HepG2 (cell line): Measurements from ENCODE around the gene GCDH. TPM values are rescaled to one million over a fixed set of nuclear protein-coding genes. Genes with fewer than 3 reads are reported as not detected.

Source experiments
- AGO2 ChIP-seq: fragments of 200-400 bp; formaldehyde crosslinking; optimal IDR thresholded peaks from 2 replicates; pipeline ENCODE3; 2017; ENCODE audit warnings: mild to moderate bottlenecking, low read depth, low read length, moderate library complexity
- AHR ChIP-seq: IDR thresholded peaks from 2 replicates; pipeline ENCODE4 v1.6.1; 2018; ENCODE audit warnings: missing genetic modification reagents, missing compliant biosample characterization
- ATAD3A ChIP-seq: sonication (generic); formaldehyde crosslinking; IDR thresholded peaks from 2 replicates; pipeline ENCODE4 v1.4.0; 2020; ENCODE audit warnings: missing genetic modification reagents
- CREM ChIP-seq, 2 experiments: sonication (generic) in 1 of 2; formaldehyde crosslinking in 1 of 2; IDR thresholded peaks; 2 replicates each; pipeline versions ENCODE4 v1.4.0 to v1.6.1; 2016 to 2020; ENCODE audit warnings: antibody characterized with exemption in 1 of 2, mild to moderate bottlenecking in 1 of 2, missing genetic modification reagents in 1 of 2
- ELF4 ChIP-seq: sonication (generic); formaldehyde crosslinking; IDR thresholded peaks from 2 replicates; pipeline ENCODE4 v1.5.0; 2020; ENCODE audit warnings: missing genetic modification reagents, mild to moderate bottlenecking, moderate library complexity, borderline replicate concordance
- HIVEP1 ChIP-seq: sonication (generic); formaldehyde crosslinking; IDR thresholded peaks from 2 replicates; pipeline ENCODE4 v1.4.0; 2020; ENCODE audit warnings: mild to moderate bottlenecking, missing genetic modification reagents
- KAT8 ChIP-seq: IDR thresholded peaks from 2 replicates; pipeline ENCODE4 v1.6.1; 2016; ENCODE audit warnings: missing genetic modification reagents, missing compliant biosample characterization
- KDM2A ChIP-seq: sonication (generic); formaldehyde crosslinking; IDR thresholded peaks from 2 replicates; pipeline ENCODE4 v1.4.0; 2020; ENCODE audit warnings: low read depth, missing genetic modification reagents, borderline replicate concordance
- POLR2A ChIP-seq, 2 experiments: IDR thresholded peaks; 2 replicates each; pipeline ENCODE4 v1.6.1; 2011; ENCODE audit warnings: low read depth in 2 of 2, low read length in 2 of 2, mild to moderate bottlenecking in 1 of 2, moderate library complexity in 1 of 2; ENCODE audit not compliant: insufficient read depth in 1 of 2
- RFX3 ChIP-seq: IDR thresholded peaks from 2 replicates; pipeline ENCODE4 v1.6.1; 2016; ENCODE audit warnings: missing biosample characterization, missing genetic modification reagents
- RFXANK ChIP-seq: IDR thresholded peaks from 2 replicates; pipeline ENCODE4 v1.6.1; 2016
- SP4 ChIP-seq: sonication (generic); formaldehyde crosslinking; IDR thresholded peaks from 2 replicates; pipeline ENCODE4 v1.8.1; 2023; ENCODE audit warnings: mild to moderate bottlenecking, missing genetic modification reagents
- ZBTB7A ChIP-seq: sonication (generic); formaldehyde crosslinking; IDR thresholded peaks from 2 replicates; pipeline ENCODE4 v1.8.0; 2022; ENCODE audit warnings: mild to moderate bottlenecking, missing genetic modification reagents
- ZNF138 ChIP-seq: sonication (generic); formaldehyde crosslinking; IDR thresholded peaks from 2 replicates; pipeline ENCODE4 v1.5.0; 2020; ENCODE audit warnings: mild to moderate bottlenecking, low read depth, missing genetic modification reagents
- ZNF317 ChIP-seq: sonication (generic); formaldehyde crosslinking; IDR thresholded peaks from 2 replicates; pipeline ENCODE4 v1.5.0; 2020; ENCODE audit warnings: mild to moderate bottlenecking, missing genetic modification reagents
- ZNF543 ChIP-seq: sonication (generic); formaldehyde crosslinking; IDR thresholded peaks from 2 replicates; pipeline ENCODE4 v1.4.0; 2020; ENCODE audit warnings: mild to moderate bottlenecking, missing genetic modification reagents
- ZNF556 ChIP-seq: sonication (generic); formaldehyde crosslinking; IDR thresholded peaks from 2 replicates; pipeline ENCODE4 v1.4.0; 2020; ENCODE audit warnings: mild to moderate bottlenecking, missing genetic modification reagents, borderline replicate concordance
- ZNF614 ChIP-seq: IDR thresholded peaks from 2 replicates; pipeline ENCODE4 v1.6.1; 2018; ENCODE audit warnings: missing biosample characterization, missing genetic modification reagents, inconsistent platforms, borderline replicate concordance
- ZNF674 ChIP-seq: sonication (generic); formaldehyde crosslinking; IDR thresholded peaks from 2 replicates; pipeline ENCODE4 v1.5.0; 2020; ENCODE audit warnings: low read depth, mild to moderate bottlenecking, missing genetic modification reagents
- ZNF768 ChIP-seq: sonication (generic); formaldehyde crosslinking; IDR thresholded peaks from 2 replicates; pipeline ENCODE4 v1.4.0; 2020; ENCODE audit warnings: missing genetic modification reagents
- ZNF781 ChIP-seq: sonication (generic); formaldehyde crosslinking; IDR thresholded peaks from 2 replicates; pipeline ENCODE4 v1.5.1; 2020; ENCODE audit warnings: borderline replicate concordance, mild to moderate bottlenecking, missing genetic modification reagents; ENCODE audit errors: not compliant biosample characterization
- ZNF792 ChIP-seq: IDR thresholded peaks from 2 replicates; pipeline ENCODE4 v1.6.1; 2016
- ZNF816 ChIP-seq: sonication (generic); formaldehyde crosslinking; IDR thresholded peaks from 2 replicates; pipeline ENCODE4 v1.8.0; 2022; ENCODE audit warnings: missing genetic modification reagents, mild to moderate bottlenecking, borderline replicate concordance
- ZSCAN21 ChIP-seq: sonication (generic); formaldehyde crosslinking; IDR thresholded peaks from 2 replicates; pipeline ENCODE4 v1.8.0; 2022; ENCODE audit warnings: mild to moderate bottlenecking, missing genetic modification reagents, moderate library complexity, borderline replicate concordance
- polyA plus RNA-seq, 8 experiments: library from polyadenylated mRNA; depleted of rRNA in 3 of 8; stranded (reverse) in 7 of 8; unstranded in 1 of 8; fragments of >200 nt; fragmentation: Illumina TruSeq in 4 of 8; extraction: Trizol in 4 of 8; gene quantifications; 2 replicates each; pipeline versions ENCODE4 v1.2.1 to v1.2.3, GENCODE V29; 2011 to 2016; ENCODE audit warnings: low read depth in 4 of 8, missing spikeins in 1 of 8, mixed read lengths in 1 of 8; ENCODE audit not compliant: insufficient read depth in 1 of 8
- total RNA-seq, 5 experiments: library from RNA; depleted of rRNA; stranded (reverse); fragments of >200 nt; fragmentation: Illumina TruSeq; extraction: Trizol; gene quantifications; 2 replicates each; pipeline ENCODE4 v1.2.3, GENCODE V29; 2016; ENCODE audit warnings: low read depth in 1 of 5
- TF ChIP-seq, protein P1 (sequence below), 2 experiments: sonication (generic) in 1 of 2; formaldehyde crosslinking in 1 of 2; IDR thresholded peaks; 2 replicates each; pipeline versions ENCODE4 v1.5.1 to v1.6.1; 2011 to 2020; ENCODE audit warnings: borderline replicate concordance in 1 of 2, low read depth in 1 of 2, low read length in 1 of 2, mild to moderate bottlenecking in 1 of 2, missing genetic modification reagents in 1 of 2, moderate library complexity in 1 of 2
- TF ChIP-seq, protein P2 (sequence below): sonication (generic); formaldehyde crosslinking; IDR thresholded peaks from 2 replicates; pipeline ENCODE4 v1.4.0; 2020; ENCODE audit warnings: missing genetic modification reagents, borderline replicate concordance

GCDH gene
- total and polyA plus RNA-seq, 2 of the 13 experiments (the other 11 are each of a cell fraction or from before 2014, with no cell fraction given), result 15.1 to 38.0 TPM

DNA sequence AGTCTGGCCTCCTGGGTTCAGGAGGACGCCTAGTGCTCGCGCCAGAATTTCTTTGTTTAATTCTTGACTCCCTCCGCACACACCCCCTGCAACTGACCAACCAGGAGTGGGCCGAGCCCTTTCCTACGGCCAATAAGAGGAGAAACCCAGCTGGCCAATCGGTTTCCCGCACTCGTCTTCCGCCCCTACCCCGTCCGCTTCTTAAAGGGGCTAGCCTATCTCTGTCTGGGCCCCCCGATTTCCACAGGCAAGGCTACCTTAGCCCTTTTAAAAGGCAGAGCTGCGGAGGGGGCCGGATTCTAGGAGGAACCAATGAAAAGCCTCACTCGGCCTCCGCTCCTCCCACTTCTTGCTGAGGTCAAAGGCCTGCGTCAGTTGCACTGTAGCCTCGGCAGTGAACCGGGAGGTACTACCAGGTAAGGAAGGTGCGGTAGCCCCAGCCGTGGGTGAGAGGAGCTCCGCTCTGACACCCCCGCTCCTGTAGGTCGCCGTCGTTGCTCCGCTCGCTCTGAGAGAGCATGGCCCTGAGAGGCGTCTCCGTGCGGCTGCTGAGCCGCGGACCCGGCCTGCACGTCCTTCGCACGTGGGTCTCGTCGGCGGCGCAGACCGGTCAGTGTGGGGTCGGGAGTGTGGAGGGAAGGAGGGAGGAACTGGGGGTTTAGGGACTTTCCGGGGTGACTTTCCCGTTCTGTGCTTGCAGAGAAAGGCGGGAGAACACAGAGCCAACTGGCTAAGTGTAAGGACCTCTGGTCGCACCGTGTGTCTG, at the start of gene GCDH (continued):
- TF ChIP-seq, protein P1, sequence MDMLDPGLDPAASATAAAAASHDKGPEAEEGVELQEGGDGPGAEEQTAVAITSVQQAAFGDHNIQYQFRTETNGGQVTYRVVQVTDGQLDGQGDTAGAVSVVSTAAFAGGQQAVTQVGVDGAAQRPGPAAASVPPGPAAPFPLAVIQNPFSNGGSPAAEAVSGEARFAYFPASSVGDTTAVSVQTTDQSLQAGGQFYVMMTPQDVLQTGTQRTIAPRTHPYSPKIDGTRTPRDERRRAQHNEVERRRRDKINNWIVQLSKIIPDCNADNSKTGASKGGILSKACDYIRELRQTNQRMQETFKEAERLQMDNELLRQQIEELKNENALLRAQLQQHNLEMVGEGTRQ (IDR thresholded peaks at IDR 0.05; ENCODE audit: low read depth, low read length), result no peak
- TF ChIP-seq, protein P1 (CRISPR knock-in tag; IDR thresholded peaks at IDR 0.05; ENCODE audit: borderline replicate concordance), result 0 out of 2 replicates have a peak, but pooled peaks have one; percentile 45
- TF ChIP-seq, protein P2, sequence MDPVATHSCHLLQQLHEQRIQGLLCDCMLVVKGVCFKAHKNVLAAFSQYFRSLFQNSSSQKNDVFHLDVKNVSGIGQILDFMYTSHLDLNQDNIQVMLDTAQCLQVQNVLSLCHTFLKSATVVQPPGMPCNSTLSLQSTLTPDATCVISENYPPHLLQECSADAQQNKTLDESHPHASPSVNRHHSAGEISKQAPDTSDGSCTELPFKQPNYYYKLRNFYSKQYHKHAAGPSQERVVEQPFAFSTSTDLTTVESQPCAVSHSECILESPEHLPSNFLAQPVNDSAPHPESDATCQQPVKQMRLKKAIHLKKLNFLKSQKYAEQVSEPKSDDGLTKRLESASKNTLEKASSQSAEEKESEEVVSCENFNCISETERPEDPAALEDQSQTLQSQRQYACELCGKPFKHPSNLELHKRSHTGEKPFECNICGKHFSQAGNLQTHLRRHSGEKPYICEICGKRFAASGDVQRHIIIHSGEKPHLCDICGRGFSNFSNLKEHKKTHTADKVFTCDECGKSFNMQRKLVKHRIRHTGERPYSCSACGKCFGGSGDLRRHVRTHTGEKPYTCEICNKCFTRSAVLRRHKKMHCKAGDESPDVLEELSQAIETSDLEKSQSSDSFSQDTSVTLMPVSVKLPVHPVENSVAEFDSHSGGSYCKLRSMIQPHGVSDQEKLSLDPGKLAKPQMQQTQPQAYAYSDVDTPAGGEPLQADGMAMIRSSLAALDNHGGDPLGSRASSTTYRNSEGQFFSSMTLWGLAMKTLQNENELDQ, result no peak
- peak; percentile 70; the same call in 1 of the 2 replicates for TF ChIP-seq KDM2A (CRISPR knock-in tag)
- TF ChIP-seq KAT8 (CRISPR knock-in tag), result peak; percentile 94
- peak; percentile 77; the same call in 1 of the 2 replicates for TF ChIP-seq ELF4 (CRISPR knock-in tag)
- peak; percentile 67 for TF ChIP-seq HIVEP1 (CRISPR knock-in tag)
- peak; percentile 84 for TF ChIP-seq ZNF816 (CRISPR knock-in tag)
- 0 out of 2 replicates have a peak, but pooled peaks have one; percentile 46 for TF ChIP-seq AHR (CRISPR knock-in tag)
- no peak for TF ChIP-seq RFX3 (CRISPR knock-in tag)
- peak; percentile 95 for TF ChIP-seq SP4 (CRISPR knock-in tag)
- TF ChIP-seq ZNF138, result peak; percentile 53; the same call in 1 of the 2 replicates
- peak; percentile 35 for TF ChIP-seq AGO2
- peak; percentile 95 for TF ChIP-seq POLR2A (IDR thresholded peaks at IDR 0.05; ENCODE audit: insufficient read depth in 1 of 2, low read depth in 2 of 2, low read length in 2 of 2)
- TF ChIP-seq ZSCAN21, result no peak
- 0 out of 2 replicates have a peak, but pooled peaks have one; percentile 16 for TF ChIP-seq ZNF792
- TF ChIP-seq CREM (IDR thresholded peaks at IDR 0.05), result peak; percentile 96
- TF ChIP-seq CREM (CRISPR knock-in tag; IDR thresholded peaks at IDR 0.05), result 0 out of 2 replicates have a peak, but pooled peaks have one; percentile 24
- TF ChIP-seq ZNF768 (CRISPR knock-in tag), result peak; percentile 45; the same call in 1 of the 2 replicates
- TF ChIP-seq ZNF614 (CRISPR knock-in tag), result no peak
- peak; percentile 46; the same call in 1 of the 2 replicates for TF ChIP-seq ZNF317 (CRISPR knock-in tag)
- peak; percentile 56 for TF ChIP-seq ZNF543 (CRISPR knock-in tag)
- TF ChIP-seq ZBTB7A, result peak; percentile 68; the same call in 1 of the 2 replicates
- TF ChIP-seq ZNF781, result peak; percentile 41
- peak; percentile 59; the same call in 1 of the 2 replicates for TF ChIP-seq ZNF556 (CRISPR knock-in tag)
- TF ChIP-seq RFXANK, result 0 out of 2 replicates have a peak, but pooled peaks have one; percentile 31
- no peak for TF ChIP-seq ZNF674 (CRISPR knock-in tag)
- TF ChIP-seq ATAD3A (CRISPR knock-in tag), result no peak
